Adrenal gland (tissue), 12 donors: Measurements from ENCODE around the gene TXNDC16. TPM values are rescaled to one million over a fixed set of nuclear protein-coding genes. Genes with fewer than 3 reads are reported as not detected.

ENCODE experiments used
- DNase-seq, 7 donors: peaks; one replicate each; pipeline ENCODE4 v3.0.0-alpha.2; 2019 to 2020
- H3K27ac ChIP-seq, 5 donors: fragments of 200-600 bp; sonication (generic) in 4 of 5; 1 replicate in 3 of 5; 2 replicates in 2 of 5; pipeline versions ENCODE4 v1.5.1 to v1.8.0; 2016 to 2020; ENCODE audit warnings: mild to moderate bottlenecking in 1 of 5
- H3K27me3 ChIP-seq: fragments of 200-600 bp; 2 replicates; pipeline ENCODE4 v1.8.0; 2021
- H3K36me3 ChIP-seq, 2 donors: fragments of 200-600 bp; replicated peaks in 1 of 2; 1 replicate in 1 of 2; 2 replicates in 1 of 2; pipeline versions ENCODE4 v1.5.1 to v1.8.0; 2018 to 2022
- H3K4me1 ChIP-seq, 2 donors: fragments of 200-600 bp; replicated peaks in 1 of 2; 1 replicate in 1 of 2; 2 replicates in 1 of 2; pipeline versions ENCODE4 v1.5.1 to v1.8.0; 2018 to 2021
- H3K4me3 ChIP-seq, 4 donors: fragments of 200-600 bp; sonication (generic) in 3 of 4; one replicate each; pipeline ENCODE4 v1.5.1; 2016 to 2018
- H3K9me3 ChIP-seq, 3 donors: fragments of 200-600 bp; sonication (generic) in 1 of 3; replicated peaks in 1 of 3; 1 replicate in 2 of 3; 2 replicates in 1 of 3; pipeline versions ENCODE4 v1.5.1 to v1.8.0; 2016 to 2021
- CTCF ChIP-seq, 6 experiments: fragments of 450-650 bp in 4 of 6; fragments of 200-600 bp in 2 of 6; sonication (generic) in 1 of 6; IDR thresholded peaks; 1 replicate in 5 of 6; 2 replicates in 1 of 6; pipeline versions ENCODE4 v1.5.1 to v1.8.0; 2016 to 2021; ENCODE audit warnings: antibody characterized with exemption in 6 of 6, mild to moderate bottlenecking in 2 of 6, moderate library complexity in 1 of 6
- POLR2A ChIP-seq, 2 donors: fragments of 450-650 bp; IDR thresholded peaks; one replicate each; pipeline ENCODE4 v1.6.1; 2017; ENCODE audit warnings: antibody characterized with exemption in 2 of 2, mild to moderate bottlenecking in 2 of 2, moderate library complexity in 1 of 2
- WGBS, 4 donors: extraction: QIAGEN DNeasy Blood & Tissue Kit in 2 of 4; methylation state at CpG; one replicate each; pipeline versions ENCODE4 v1.1.5 to v1.1.7; 2013 to 2017; 5-methylcytosine and 5-hydroxymethylcytosine counted together
- intact Hi-C, 2 donors: fragments of 100-400 bp; cut with DNase I; formaldehyde crosslinking; loops; one replicate each; pipeline versions ENCODE4 v1.14.1 to v1.15.0; 2022 to 2023
- polyA plus RNA-seq, 3 donors: library from polyadenylated mRNA; stranded (reverse); fragments of 200-250 nt in 2 of 3; fragments of 350-450 nt in 1 of 3; fragmentation: Illumina TruSeq in 1 of 3; extraction: RNeasy Lipid Tissue Mini Kit (QIAGEN cat#74804) in 1 of 3; gene quantifications; one replicate each; pipeline ENCODE4 v1.2.3, GENCODE V29; 2013 to 2014
- total RNA-seq, 9 donors: library from RNA; depleted of rRNA in 4 of 9; stranded (reverse); fragments of >200 nt in 4 of 9; fragments of 120-200 nt in 1 of 9; fragmentation: NEBNext Ultra II Directional in 1 of 9; extraction: Animal tissue kit (Norgen Biotek cat#: 25700) in 1 of 9; gene quantifications; one replicate each; pipeline versions ENCODE4 v1.1.0 to v1.2.4, GENCODE V29; 2013 to 2023
- donor health status: healthy with polysubstance abuse.
- donor health status: Bipolar disorder and iron deficiency.
- donor health status: DM: yes; HTN: yes; CAD: no.
- donor health status: DM: no; HTN: no; CAD: no.
- donor health status: DM: no; HTN: no; CAD: no.
- donor health status: DM: yes; HTN: yes; CAD: no.

Gene TXNDC16
- total and polyA plus RNA-seq, 12 donors = 1.3 to 7.2 (median 5.6) TPM

GRCh38 chr14:52443506-52443905 is 108.8 kb downstream of the TXNDC16 start:
- Histone ChIP-seq H3K4me1 (no peaks in the 10 kb centered on the region), H3K27ac (no peak overlapping the region), H3K9me3 (no peaks in the 10 kb centered on the region), H3K36me3 (peaks cover 0 to 3% of the 10 kb centered on the region in 2 donors), H3K4me3 (no peak overlapping the region), H3K27me3 (no peaks in the 10 kb centered on the region)
- no peak for DNase-seq
- TF ChIP-seq POLR2A (IDR thresholded peaks at IDR 0.05) (no peak), CTCF (IDR thresholded peaks at IDR 0.05) (no peak)
- intact Hi-C loops = no loop called here

GRCh38 chr14:52442602-52443001 is 109.7 kb downstream of the TXNDC16 start:
- no peaks in the 10 kb centered on the region for H3K9me3 ChIP-seq
- H3K27ac ChIP-seq = no peak overlapping the region
- 86 to 100% (median 97%) methylated on average over 1 of the region's 1 CpG for WGBS, 4 donors
- DNase-seq = no peak
- TF ChIP-seq CTCF (IDR thresholded peaks at IDR 0.05) (no peak), POLR2A (IDR thresholded peaks at IDR 0.05) (no peak)
- intact Hi-C loops = no loop called here
- H3K4me1 ChIP-seq = no peaks in the 10 kb centered on the region
- peaks cover 0 to 4% of the 10 kb centered on the region in 2 donors for H3K36me3 ChIP-seq
- no peaks in the 10 kb centered on the region for H3K27me3 ChIP-seq
- no peak overlapping the region for H3K4me3 ChIP-seq

- H3K27ac ChIP-seq = no peak overlapping the region
- no peak for DNase-seq
- no peak overlapping the region for H3K4me3 ChIP-seq
- 82 to 89% (median 86%) methylated on average over 4 of the region's 4 CpGs for WGBS, 4 donors
- no peaks in the 10 kb centered on the region for H3K9me3 ChIP-seq
- intact Hi-C loops = no loop called here
- H3K27me3 ChIP-seq = no peaks in the 10 kb centered on the region
- H3K4me1 ChIP-seq = no peaks in the 10 kb centered on the region
- TF ChIP-seq POLR2A (IDR thresholded peaks at IDR 0.05) (no peak), CTCF (IDR thresholded peaks at IDR 0.05) (no peak)
- H3K36me3 ChIP-seq = peaks cover 0 to 4% of the 10 kb centered on the region in 2 donors
These were observed 110.1 kb downstream of the TXNDC16 start for GRCh38 chr14:52442166-52442565.

GRCh38 chr14:52439476-52439875 is 112.8 kb downstream of the TXNDC16 start:
- intact Hi-C loops = no loop called here
- no peak for DNase-seq
- H3K27ac ChIP-seq = no peak overlapping the region
- no peaks in the 10 kb centered on the region for H3K27me3 ChIP-seq
- TF ChIP-seq POLR2A (IDR thresholded peaks at IDR 0.05) (no peak), CTCF (IDR thresholded peaks at IDR 0.05) (no peak)
- peaks cover 0 to 4% of the 10 kb centered on the region in 2 donors for H3K36me3 ChIP-seq
- no peak overlapping the region for H3K4me3 ChIP-seq
- no peaks in the 10 kb centered on the region for H3K4me1 ChIP-seq
- WGBS, 4 donors = 85 to 96% (median 94%) methylated on average over 4 of the region's 4 CpGs
- H3K9me3 ChIP-seq = no peaks in the 10 kb centered on the region
